KMS-11 (cell line): ENCODE measurements around the gene RPE65.

ENCODE experiments used
- H2AFZ ChIP-seq: fragments of 200-600 bp; sonication (generic); 2 replicates; pipeline ENCODE4 v1.6.1; 2016; ENCODE audit warnings: antibody characterized with exemption, mixed run types, low read depth
- H3K27ac ChIP-seq: fragments of 200-600 bp; sonication (generic); 2 replicates; pipeline ENCODE4 v1.6.1; 2016; ENCODE audit warnings: mild to moderate bottlenecking, mixed run types
- H3K27me3 ChIP-seq: fragments of 200-600 bp; sonication (generic); 2 replicates; pipeline ENCODE4 v1.6.1; 2017; ENCODE audit warnings: mild to moderate bottlenecking, low read depth, mixed run types, moderate library complexity; ENCODE audit not compliant: insufficient read depth
- H3K36me3 ChIP-seq: fragments of 200-600 bp; sonication (generic); 2 replicates; pipeline ENCODE4 v1.6.1; 2017; ENCODE audit warnings: mild to moderate bottlenecking, mixed run types; ENCODE audit not compliant: insufficient read depth
- H3K4me1 ChIP-seq: fragments of 200-600 bp; sonication (generic); 2 replicates; pipeline ENCODE4 v1.6.1; 2016; ENCODE audit warnings: mild to moderate bottlenecking, low read depth, mixed run types; ENCODE audit not compliant: poor library complexity, severe bottlenecking
- H3K4me2 ChIP-seq: fragments of 200-600 bp; sonication (generic); 2 replicates; pipeline ENCODE4 v1.7.0; 2016; ENCODE audit warnings: mild to moderate bottlenecking, mixed run types
- H3K4me3 ChIP-seq: fragments of 200-600 bp; sonication (generic); IDR thresholded peaks from 2 replicates; pipeline ENCODE4 v1.6.1; 2017; ENCODE audit warnings: low read depth, low read length, mixed read lengths; ENCODE audit not compliant: insufficient read depth
- H3K79me2 ChIP-seq: fragments of 200-600 bp; sonication (generic); 2 replicates; pipeline ENCODE4 v1.6.1; 2016; ENCODE audit warnings: low read depth, mixed run types; ENCODE audit not compliant: insufficient read depth
- H3K9ac ChIP-seq: fragments of 200-600 bp; sonication (generic); 2 replicates; pipeline ENCODE4 v1.6.1; 2016; ENCODE audit warnings: mild to moderate bottlenecking, mixed run types
- H4K20me1 ChIP-seq: fragments of 200-600 bp; sonication (generic); 2 replicates; pipeline ENCODE4 v1.6.1; 2016; ENCODE audit warnings: mild to moderate bottlenecking, mixed run types; ENCODE audit not compliant: insufficient read depth
- TF ChIP-seq, protein P1 (sequence below): fragments of 200-600 bp; sonication (generic); conservative IDR thresholded peaks from 2 replicates; pipeline ENCODE4 v1.6.1; 2017; ENCODE audit warnings: low read depth, mild to moderate bottlenecking, antibody characterized with exemption, low read length, moderate library complexity, mixed read lengths

The RPE65 gene

DNA sequence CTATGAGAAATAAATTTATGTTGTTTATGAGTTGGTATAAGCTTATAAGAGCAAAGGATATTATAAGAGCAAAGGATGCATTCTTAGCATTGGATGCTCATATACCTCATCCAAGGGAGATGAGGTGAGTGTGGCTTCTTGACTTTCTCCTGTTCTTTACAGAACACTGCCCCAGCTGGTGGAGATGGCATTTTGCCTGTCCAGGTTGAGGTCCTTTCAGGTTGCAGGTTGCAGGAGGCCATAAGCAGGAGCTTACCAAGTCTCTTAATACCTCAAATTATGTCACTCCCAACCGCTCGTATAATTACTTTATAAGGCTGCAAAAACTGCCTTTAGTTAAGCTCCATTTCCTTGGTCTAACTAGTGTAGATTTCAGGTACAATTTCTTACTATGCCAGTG lies 66.7 kb downstream of the RPE65 start:
- no peaks in the 10 kb centered on the region for H3K79me2 ChIP-seq
- no peak overlapping the region for H2AFZ ChIP-seq
- H3K4me3 ChIP-seq, result no peak overlapping the region
- no peaks in the 10 kb centered on the region for H3K27me3 ChIP-seq
- no peaks in the 10 kb centered on the region for H3K36me3 ChIP-seq
- H4K20me1 ChIP-seq, result no peaks in the 10 kb centered on the region
- TF ChIP-seq, protein P1, sequence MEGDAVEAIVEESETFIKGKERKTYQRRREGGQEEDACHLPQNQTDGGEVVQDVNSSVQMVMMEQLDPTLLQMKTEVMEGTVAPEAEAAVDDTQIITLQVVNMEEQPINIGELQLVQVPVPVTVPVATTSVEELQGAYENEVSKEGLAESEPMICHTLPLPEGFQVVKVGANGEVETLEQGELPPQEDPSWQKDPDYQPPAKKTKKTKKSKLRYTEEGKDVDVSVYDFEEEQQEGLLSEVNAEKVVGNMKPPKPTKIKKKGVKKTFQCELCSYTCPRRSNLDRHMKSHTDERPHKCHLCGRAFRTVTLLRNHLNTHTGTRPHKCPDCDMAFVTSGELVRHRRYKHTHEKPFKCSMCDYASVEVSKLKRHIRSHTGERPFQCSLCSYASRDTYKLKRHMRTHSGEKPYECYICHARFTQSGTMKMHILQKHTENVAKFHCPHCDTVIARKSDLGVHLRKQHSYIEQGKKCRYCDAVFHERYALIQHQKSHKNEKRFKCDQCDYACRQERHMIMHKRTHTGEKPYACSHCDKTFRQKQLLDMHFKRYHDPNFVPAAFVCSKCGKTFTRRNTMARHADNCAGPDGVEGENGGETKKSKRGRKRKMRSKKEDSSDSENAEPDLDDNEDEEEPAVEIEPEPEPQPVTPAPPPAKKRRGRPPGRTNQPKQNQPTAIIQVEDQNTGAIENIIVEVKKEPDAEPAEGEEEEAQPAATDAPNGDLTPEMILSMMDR, result no peak
- no peak overlapping the region for H3K4me2 ChIP-seq
- H3K27ac ChIP-seq, result no peak overlapping the region
- H3K9ac ChIP-seq, result no peak overlapping the region
- no peaks in the 10 kb centered on the region for H3K4me1 ChIP-seq

DNA sequence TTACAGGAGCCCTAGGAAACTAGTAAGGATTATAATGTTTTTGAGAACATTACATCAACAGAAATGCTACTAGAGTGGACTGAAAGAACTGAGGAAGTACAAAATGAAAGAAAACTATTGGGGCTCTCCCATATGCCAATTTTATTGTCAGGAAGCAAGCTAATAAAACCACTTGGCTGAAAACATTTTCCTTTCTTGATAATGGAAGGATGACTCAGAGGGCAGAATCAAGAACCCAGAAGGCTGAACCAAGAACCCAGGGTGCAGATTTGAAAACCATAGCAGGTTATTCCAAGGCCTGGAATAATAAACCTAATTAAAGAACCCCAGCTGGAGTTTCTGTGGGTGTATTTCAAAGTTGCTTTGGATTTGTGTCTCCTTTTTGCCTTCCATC lies 70.7 kb downstream of the RPE65 start:
- H2AFZ ChIP-seq, result no peak overlapping the region
- TF ChIP-seq, protein P1, result no peak
- no peaks in the 10 kb centered on the region for H3K27me3 ChIP-seq
- no peak overlapping the region for H3K4me2 ChIP-seq
- H3K9ac ChIP-seq, result no peak overlapping the region
- H4K20me1 ChIP-seq, result no peaks in the 10 kb centered on the region
- no peaks in the 10 kb centered on the region for H3K79me2 ChIP-seq
- no peak overlapping the region for H3K27ac ChIP-seq
- no peaks in the 10 kb centered on the region for H3K36me3 ChIP-seq
- H3K4me3 ChIP-seq, result no peak overlapping the region
- no peaks in the 10 kb centered on the region for H3K4me1 ChIP-seq
